A673 (cell line): ENCODE data around the gene RAP1GDS1.

Experiments used
- EZH2 ChIP-seq: fragments of 200-600 bp; sonication (generic); IDR thresholded peaks from 2 replicates; pipeline ENCODE4 v1.6.1; 2017; ENCODE audit warnings: borderline replicate concordance, low read depth, mild to moderate bottlenecking, mixed read lengths, antibody characterized with exemption, low read length; ENCODE audit not compliant: poor library complexity, severe bottlenecking
- TF ChIP-seq, protein P1 (sequence below): fragments of 300-800, 200-600 bp; sonication (generic); conservative IDR thresholded peaks from 2 replicates; pipeline ENCODE4 v1.5.1; 2017; ENCODE audit warnings: low read depth, mild to moderate bottlenecking, antibody characterized with exemption, low read length, moderate library complexity, mixed read lengths

- TF ChIP-seq, protein P1, sequence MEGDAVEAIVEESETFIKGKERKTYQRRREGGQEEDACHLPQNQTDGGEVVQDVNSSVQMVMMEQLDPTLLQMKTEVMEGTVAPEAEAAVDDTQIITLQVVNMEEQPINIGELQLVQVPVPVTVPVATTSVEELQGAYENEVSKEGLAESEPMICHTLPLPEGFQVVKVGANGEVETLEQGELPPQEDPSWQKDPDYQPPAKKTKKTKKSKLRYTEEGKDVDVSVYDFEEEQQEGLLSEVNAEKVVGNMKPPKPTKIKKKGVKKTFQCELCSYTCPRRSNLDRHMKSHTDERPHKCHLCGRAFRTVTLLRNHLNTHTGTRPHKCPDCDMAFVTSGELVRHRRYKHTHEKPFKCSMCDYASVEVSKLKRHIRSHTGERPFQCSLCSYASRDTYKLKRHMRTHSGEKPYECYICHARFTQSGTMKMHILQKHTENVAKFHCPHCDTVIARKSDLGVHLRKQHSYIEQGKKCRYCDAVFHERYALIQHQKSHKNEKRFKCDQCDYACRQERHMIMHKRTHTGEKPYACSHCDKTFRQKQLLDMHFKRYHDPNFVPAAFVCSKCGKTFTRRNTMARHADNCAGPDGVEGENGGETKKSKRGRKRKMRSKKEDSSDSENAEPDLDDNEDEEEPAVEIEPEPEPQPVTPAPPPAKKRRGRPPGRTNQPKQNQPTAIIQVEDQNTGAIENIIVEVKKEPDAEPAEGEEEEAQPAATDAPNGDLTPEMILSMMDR, result no peak
- no peak for TF ChIP-seq EZH2
Observed at GRCh38 chr4:98482847-98483806, 221.9 kb downstream of the RAP1GDS1 start.
